ENCODE measurements around the gene C20orf96. TPM values are rescaled to one million over a fixed set of nuclear protein-coding genes. Genes with fewer than 3 reads are reported as not detected.

C20orf96 gene
- total RNA-seq, 1 donor from 2014 or later = 11.6 TPM

DNA sequence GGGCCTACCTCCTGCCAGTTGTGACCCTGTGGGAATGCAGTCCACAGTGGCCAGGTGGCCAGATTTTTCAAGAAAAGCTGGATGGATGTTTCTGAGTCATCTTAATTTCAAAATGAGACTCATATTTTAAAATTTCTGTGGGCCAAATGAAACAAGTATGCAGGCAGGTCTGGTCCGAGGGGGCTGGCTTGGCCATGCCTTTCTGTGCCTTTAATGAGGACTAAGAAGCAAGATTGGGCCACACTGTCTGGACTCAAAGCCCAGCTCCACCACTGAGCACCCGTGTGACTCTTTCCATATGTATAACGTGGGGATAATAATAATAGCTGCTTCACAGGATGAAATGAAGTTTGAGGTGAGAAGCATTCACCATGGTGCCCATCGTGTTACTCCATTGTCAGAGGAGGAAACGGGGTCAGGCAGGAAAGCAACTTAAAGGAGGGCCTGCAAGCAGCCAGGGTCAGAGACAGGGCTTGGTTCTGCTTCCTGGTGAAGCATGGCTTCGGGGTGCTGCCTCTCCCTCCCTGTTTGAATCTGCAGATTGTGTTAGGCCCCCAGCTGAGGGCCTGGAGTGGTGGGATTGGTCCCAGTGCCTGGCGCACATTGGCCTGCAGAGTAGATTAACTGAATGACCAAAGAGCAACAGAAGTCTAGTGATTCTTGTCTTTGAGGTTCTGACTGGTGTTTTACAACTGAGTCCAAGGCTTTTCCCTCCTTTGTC, 38.6 kb upstream of the C20orf96 start:
- no peak for ATAC-seq
- peaks cover 34% of the 10 kb centered on the region for H3K4me1 ChIP-seq

DNA sequence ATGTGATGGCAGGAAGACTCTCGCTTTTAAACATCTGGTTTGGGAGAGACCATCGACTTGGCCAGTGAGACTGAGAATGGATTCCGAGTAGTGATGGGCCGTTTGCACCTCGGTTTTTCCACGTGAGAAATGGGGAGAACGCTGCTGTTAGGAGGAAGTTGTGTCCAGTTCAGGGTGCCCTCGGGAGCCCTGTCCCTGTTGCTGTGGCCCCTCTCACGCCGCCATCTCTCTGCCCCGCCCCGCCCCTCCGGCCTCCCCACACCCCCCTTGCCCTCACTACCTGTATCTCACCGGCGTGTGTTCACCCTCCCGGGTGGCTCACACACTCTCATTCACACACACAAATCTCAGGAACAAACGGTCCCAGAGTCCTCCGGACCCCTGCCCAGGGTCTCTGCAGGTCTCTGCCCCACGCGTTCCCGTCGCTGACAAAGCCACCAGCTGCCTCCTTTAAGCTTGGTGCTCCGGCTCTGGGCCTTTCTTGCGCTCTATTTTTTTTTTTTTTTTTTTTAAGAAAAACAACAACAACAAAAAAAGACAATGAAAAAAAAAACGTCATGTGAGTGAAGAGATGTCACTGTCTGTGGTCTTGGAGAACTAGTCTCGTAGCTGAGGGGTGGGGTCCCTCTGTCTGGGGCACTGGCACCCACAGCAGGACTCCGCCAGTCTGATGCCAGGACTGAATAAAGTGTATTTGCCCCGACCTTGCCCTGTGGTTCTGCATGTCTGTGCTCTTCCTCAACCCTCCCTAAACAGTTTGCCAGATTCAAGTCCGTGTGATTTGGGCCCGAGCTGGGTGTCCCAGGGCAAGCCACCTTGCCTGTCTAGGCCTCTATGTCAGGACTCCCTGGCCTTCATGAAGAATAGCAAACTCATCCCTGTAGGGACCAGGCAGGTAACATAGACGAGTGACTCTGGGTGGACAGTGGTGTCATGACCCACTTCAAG, 37.8 kb upstream of the C20orf96 start:
- TF ChIP-seq, protein P1, sequence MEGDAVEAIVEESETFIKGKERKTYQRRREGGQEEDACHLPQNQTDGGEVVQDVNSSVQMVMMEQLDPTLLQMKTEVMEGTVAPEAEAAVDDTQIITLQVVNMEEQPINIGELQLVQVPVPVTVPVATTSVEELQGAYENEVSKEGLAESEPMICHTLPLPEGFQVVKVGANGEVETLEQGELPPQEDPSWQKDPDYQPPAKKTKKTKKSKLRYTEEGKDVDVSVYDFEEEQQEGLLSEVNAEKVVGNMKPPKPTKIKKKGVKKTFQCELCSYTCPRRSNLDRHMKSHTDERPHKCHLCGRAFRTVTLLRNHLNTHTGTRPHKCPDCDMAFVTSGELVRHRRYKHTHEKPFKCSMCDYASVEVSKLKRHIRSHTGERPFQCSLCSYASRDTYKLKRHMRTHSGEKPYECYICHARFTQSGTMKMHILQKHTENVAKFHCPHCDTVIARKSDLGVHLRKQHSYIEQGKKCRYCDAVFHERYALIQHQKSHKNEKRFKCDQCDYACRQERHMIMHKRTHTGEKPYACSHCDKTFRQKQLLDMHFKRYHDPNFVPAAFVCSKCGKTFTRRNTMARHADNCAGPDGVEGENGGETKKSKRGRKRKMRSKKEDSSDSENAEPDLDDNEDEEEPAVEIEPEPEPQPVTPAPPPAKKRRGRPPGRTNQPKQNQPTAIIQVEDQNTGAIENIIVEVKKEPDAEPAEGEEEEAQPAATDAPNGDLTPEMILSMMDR (IDR thresholded peaks at IDR 0.05) = no peak
- peak overlapping the region; percentile 64 for H3K27ac ChIP-seq
- H3K4me1 ChIP-seq = peaks cover 43% of the 10 kb centered on the region
- H3K27me3 ChIP-seq (ENCODE audit: low read depth) = no peaks in the 10 kb centered on the region
- DNase-seq = no peak
- ATAC-seq = no peak
- peak overlapping the region; percentile 81 for H3K4me3 ChIP-seq
- no peaks in the 10 kb centered on the region for H3K36me3 ChIP-seq
- no peaks in the 10 kb centered on the region for H3K9me3 ChIP-seq
- intact Hi-C loops (cut with DNase I) = no loop called here

More for the DNA sequence above, 38.6 kb upstream of the C20orf96 start:
- no peaks in the 10 kb centered on the region for H3K9me3 ChIP-seq
- H3K27me3 ChIP-seq (ENCODE audit: low read depth) = no peaks in the 10 kb centered on the region
- H3K36me3 ChIP-seq = no peaks in the 10 kb centered on the region
- H3K4me3 ChIP-seq = no peak overlapping the region
- TF ChIP-seq, protein P1 (IDR thresholded peaks at IDR 0.05) = no peak
- intact Hi-C loops (cut with DNase I) = no loop called here
- H3K27ac ChIP-seq = peak overlapping the region; percentile 18
- no peak for DNase-seq

DNA sequence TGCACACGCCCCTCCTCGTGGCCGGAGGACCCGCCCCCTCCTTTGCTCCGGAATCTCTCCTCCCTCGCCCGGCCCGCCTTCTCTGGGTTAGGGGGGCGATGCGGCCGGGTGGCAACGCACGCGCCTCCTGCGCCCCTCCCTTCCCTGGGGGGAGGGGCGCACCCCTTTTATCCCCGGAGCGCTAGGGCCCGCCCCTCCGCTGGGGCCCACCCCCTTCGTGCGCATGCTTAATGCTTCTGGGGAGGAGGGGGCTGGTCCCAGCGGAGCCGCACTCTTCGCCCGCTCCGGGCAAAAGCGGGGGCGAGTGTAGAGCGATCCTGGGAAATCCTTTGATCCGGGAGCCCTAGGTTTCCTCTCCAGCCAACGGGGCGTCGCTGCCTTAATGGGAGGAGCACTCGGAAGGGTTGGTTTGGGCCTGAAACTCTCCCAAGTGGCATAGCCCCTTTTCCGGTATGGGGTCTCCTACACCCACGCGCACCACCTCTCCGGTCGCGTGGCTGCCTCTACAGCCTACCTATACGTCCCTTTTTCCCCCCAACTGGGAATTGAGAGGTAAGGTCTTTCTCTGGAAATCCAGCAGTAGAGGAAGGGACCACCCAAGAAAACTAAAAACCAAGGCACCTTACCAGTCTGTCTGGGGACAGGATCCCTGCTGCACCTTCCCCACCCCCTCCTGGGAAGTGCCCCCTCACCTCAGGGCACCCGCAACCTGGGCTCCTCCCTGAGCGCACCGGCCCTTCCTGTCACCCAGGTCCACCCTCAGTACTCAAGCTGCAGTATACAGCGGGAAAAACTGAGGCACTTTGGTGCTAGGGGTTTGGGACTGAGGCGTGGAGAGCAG, 36.9 kb upstream of the C20orf96 start:
- H3K27ac ChIP-seq = peak overlapping the region; percentile 64
- no peaks in the 10 kb centered on the region for H3K27me3 ChIP-seq (ENCODE audit: low read depth)
- TF ChIP-seq, protein P1 (IDR thresholded peaks at IDR 0.05) = no peak
- peak overlapping the region; percentile 81 for H3K4me3 ChIP-seq
- peak; percentile 53 to 71 for ATAC-seq
- H3K36me3 ChIP-seq = no peaks in the 10 kb centered on the region
- DNase-seq = peak; percentile 84
- intact Hi-C loops (cut with DNase I) = no loop called here
- H3K9me3 ChIP-seq = no peaks in the 10 kb centered on the region
- H3K4me1 ChIP-seq = peaks cover 43% of the 10 kb centered on the region

DNA sequence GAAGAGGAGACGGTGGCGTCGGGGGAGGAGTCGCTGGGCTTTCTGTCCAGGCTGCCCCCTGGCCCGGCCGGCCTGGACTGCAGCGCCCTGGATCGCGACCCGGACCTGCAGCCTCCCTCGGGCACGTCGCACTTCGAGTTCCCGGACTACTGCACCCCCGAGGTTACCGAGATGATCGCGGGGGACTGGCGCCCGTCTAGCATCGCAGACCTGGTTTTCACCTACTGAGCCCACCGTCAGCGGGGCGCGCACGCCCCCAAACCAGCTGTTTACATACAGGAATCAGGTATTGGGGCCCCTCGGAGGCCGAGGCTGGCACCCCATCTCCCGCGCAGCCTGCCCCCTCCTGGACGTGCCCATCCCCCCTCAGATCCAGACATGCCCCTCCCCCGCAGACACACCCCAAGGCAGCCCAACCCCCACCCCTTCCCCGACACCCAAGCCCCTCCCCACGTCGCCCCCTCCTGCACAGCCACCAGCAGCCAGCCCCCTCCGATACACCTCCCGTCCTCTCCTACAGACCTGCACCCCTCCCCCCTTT, 36.2 kb upstream of the C20orf96 start:
- DNase-seq = peak; percentile 64

More for the DNA sequence above, 36.2 kb upstream of the C20orf96 start:
- TF ChIP-seq, protein P1 (IDR thresholded peaks at IDR 0.05) = no peak
- Histone ChIP-seq H3K4me1 (peaks cover 43% of the 10 kb centered on the region), H3K9me3 (no peaks in the 10 kb centered on the region), H3K27me3 (ENCODE audit: low read depth) (no peaks in the 10 kb centered on the region), H3K36me3 (no peaks in the 10 kb centered on the region), H3K27ac (peak overlapping the region; percentile 92), H3K4me3 (peak overlapping the region; percentile 81)
- intact Hi-C loops (cut with DNase I) = no loop called here
- ATAC-seq = no peak
